Inferior parietal cortex (tissue), 1 donor: Measurements from ENCODE around the gene EXD3.

Source experiments
- DNase-seq: peaks from one replicate; pipeline ENCODE4 v3.0.0-alpha.2; 2016; ENCODE audit errors: extremely low spot score

The EXD3 gene

GRCh38 chr9:137317718-137318511 lies 105.0 kb downstream of the EXD3 start:
- DNase-seq, result no peak

GRCh38 chr9:137317021-137317717 lies 105.8 kb downstream of the EXD3 start:
- DNase-seq, result no peak

- DNase-seq, result no peak
These were observed 106.7 kb downstream of the EXD3 start for GRCh38 chr9:137316012-137316981.

GRCh38 chr9:137315581-137316011 lies 107.4 kb downstream of the EXD3 start:
- no peak for DNase-seq

- no peak for DNase-seq
These were observed 108.1 kb downstream of the EXD3 start for GRCh38 chr9:137314561-137315560.

GRCh38 chr9:137313956-137314560 lies 108.9 kb downstream of the EXD3 start:
- no peak for DNase-seq

- no peak for DNase-seq
These were observed 109.5 kb downstream of the EXD3 start for GRCh38 chr9:137313326-137313936.

GRCh38 chr9:137312852-137313325 lies 110.1 kb downstream of the EXD3 start:
- no peak for DNase-seq

GRCh38 chr9:137311986-137312851 lies 110.7 kb downstream of the EXD3 start:
- no peak for DNase-seq

GRCh38 chr9:137311171-137311985 lies 111.6 kb downstream of the EXD3 start:
- no peak for DNase-seq

GRCh38 chr9:137310189-137311052 lies 112.5 kb downstream of the EXD3 start:
- DNase-seq, result no peak

GRCh38 chr9:137309368-137310188 lies 113.4 kb downstream of the EXD3 start:
- no peak for DNase-seq

GRCh38 chr9:137308057-137308619 lies 114.8 kb downstream of the EXD3 start:
- no peak for DNase-seq

- DNase-seq, result no peak
These were observed 115.5 kb downstream of the EXD3 start for GRCh38 chr9:137307255-137308056.

GRCh38 chr9:137306850-137307254 lies 116.1 kb downstream of the EXD3 start:
- DNase-seq, result no peak
